Germinal center (tissue), 1 donor: ENCODE results near the gene NSDHL.

Experiments
- DNase-seq: peaks from one replicate; pipeline ENCODE4 v3.0.0; 2012; ENCODE audit warnings: mixed read lengths, low spot score

NSDHL gene

GRCh38 chrX:152844256-152844655 is 13.4 kb downstream of the NSDHL start:
- DNase-seq: no peak

GRCh38 chrX:152845618-152846240 is 14.9 kb downstream of the NSDHL start:
- no peak for DNase-seq

GRCh38 chrX:152847281-152847680 is 16.4 kb downstream of the NSDHL start:
- no peak for DNase-seq

GRCh38 chrX:152850465-152850864 is 19.6 kb downstream of the NSDHL start:
- DNase-seq: no peak

GRCh38 chrX:152853986-152854385 is 23.1 kb downstream of the NSDHL start:
- no peak for DNase-seq

- no peak for DNase-seq
These were observed 30.3 kb downstream of the NSDHL start for GRCh38 chrX:152861116-152861515.

- DNase-seq: no peak
These were observed 31.0 kb downstream of the NSDHL start for GRCh38 chrX:152861826-152862225.

- no peak for DNase-seq
These were observed 34.5 kb downstream of the NSDHL start for GRCh38 chrX:152865232-152865920.

- DNase-seq: no peak
These were observed 35.5 kb downstream of the NSDHL start for GRCh38 chrX:152866386-152866785.

- no peak for DNase-seq
These were observed 39.1 kb downstream of the NSDHL start for GRCh38 chrX:152869972-152870371.

- DNase-seq: no peak
These were observed 40.4 kb downstream of the NSDHL start for GRCh38 chrX:152871260-152871659.

GRCh38 chrX:152872522-152872921 is 41.7 kb downstream of the NSDHL start:
- DNase-seq: no peak

- DNase-seq: no peak
These were observed 42.5 kb downstream of the NSDHL start for GRCh38 chrX:152873361-152873760.

GRCh38 chrX:152876931-152877840 is 46.3 kb downstream of the NSDHL start:
- DNase-seq: no peak

- DNase-seq: no peak
These were observed 48.3 kb downstream of the NSDHL start for GRCh38 chrX:152878976-152879755.

GRCh38 chrX:152881289-152881688 is 50.4 kb downstream of the NSDHL start:
- DNase-seq: no peak

GRCh38 chrX:152884171-152884570 is 53.3 kb downstream of the NSDHL start:
- DNase-seq: no peak

- no peak for DNase-seq
These were observed 55.9 kb downstream of the NSDHL start for GRCh38 chrX:152886716-152887115.

GRCh38 chrX:152892499-152892898 is 61.6 kb downstream of the NSDHL start:
- DNase-seq: no peak

GRCh38 chrX:152892999-152893891 is 62.4 kb downstream of the NSDHL start:
- DNase-seq: no peak
